Gastroesophageal sphincter (tissue), 3 donors: ENCODE data around the gene RPTN.

Experiments used
- POLR2A ChIP-seq, 2 donors: fragments of 450-650 bp; IDR thresholded peaks; one replicate each; pipeline ENCODE4 v1.6.1; 2017; ENCODE audit warnings: antibody characterized with exemption in 2 of 2, mild to moderate bottlenecking in 2 of 2, moderate library complexity in 1 of 2
- POLR2AphosphoS5 ChIP-seq: sonication (generic); formaldehyde crosslinking; IDR thresholded peaks from one replicate; pipeline ENCODE4 v1.6.1; 2017; ENCODE audit warnings: antibody characterized with exemption
- TF ChIP-seq, protein P1 (sequence below), 4 experiments: fragments of 200-600 bp in 2 of 4; fragments of 450-650 bp in 2 of 4; sonication (generic) in 1 of 4; IDR thresholded peaks; one replicate each; pipeline ENCODE4 v1.5.1; 2017 to 2019; ENCODE audit warnings: antibody characterized with exemption in 4 of 4, mild to moderate bottlenecking in 2 of 4, moderate library complexity in 2 of 4

DNA sequence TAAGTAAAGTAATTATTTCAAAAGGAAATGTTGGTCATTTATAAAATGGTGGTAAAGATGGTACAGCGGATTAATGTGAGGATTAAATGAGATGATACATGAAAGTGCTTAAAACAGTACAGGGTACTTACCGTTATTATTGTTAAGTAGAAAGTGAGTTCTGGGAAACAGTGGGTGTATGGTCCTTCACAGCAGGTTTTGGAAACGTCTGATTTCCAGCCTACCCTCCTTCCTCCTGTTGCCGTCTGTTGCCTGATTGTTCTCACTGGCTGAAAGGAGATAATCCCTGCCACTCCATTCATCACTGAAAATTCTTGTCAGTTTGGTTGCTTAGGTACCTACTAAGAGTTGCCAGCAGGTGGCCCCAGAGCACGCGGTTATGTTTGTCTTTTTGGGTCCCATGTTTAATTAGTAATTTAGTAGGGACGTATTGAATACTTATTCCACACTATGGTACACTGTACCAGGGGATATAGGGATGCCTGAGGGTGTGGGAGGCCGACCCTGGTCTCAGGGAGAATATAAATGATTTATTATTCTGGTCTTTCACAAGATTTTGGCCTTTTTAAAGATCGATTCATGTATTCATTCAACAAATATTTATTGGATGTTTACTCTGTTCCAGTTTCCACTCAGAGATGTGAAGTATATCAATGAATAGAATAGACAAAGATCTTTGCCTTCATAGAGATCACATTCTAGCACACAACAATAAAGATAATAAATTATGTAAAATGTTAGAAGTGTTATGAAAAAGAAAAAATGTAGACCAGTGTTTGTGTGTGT, 30.8 kb upstream of the RPTN start:
- TF ChIP-seq, protein P1, sequence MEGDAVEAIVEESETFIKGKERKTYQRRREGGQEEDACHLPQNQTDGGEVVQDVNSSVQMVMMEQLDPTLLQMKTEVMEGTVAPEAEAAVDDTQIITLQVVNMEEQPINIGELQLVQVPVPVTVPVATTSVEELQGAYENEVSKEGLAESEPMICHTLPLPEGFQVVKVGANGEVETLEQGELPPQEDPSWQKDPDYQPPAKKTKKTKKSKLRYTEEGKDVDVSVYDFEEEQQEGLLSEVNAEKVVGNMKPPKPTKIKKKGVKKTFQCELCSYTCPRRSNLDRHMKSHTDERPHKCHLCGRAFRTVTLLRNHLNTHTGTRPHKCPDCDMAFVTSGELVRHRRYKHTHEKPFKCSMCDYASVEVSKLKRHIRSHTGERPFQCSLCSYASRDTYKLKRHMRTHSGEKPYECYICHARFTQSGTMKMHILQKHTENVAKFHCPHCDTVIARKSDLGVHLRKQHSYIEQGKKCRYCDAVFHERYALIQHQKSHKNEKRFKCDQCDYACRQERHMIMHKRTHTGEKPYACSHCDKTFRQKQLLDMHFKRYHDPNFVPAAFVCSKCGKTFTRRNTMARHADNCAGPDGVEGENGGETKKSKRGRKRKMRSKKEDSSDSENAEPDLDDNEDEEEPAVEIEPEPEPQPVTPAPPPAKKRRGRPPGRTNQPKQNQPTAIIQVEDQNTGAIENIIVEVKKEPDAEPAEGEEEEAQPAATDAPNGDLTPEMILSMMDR (IDR thresholded peaks at IDR 0.05), result peak; percentile 42 to 74 (median 54)
- TF ChIP-seq POLR2A (IDR thresholded peaks at IDR 0.05) (no peak), POLR2AphosphoS5 (no peak)
